Posterior cingulate gyrus (tissue), 11 donors: Measurements from ENCODE around the gene UNC13A.
"Not testable (repeated sequence)": the region's sequence is repeated elsewhere in the genome, so short reads cannot be mapped to it uniquely, and the experiment has no call there.

Experiments used
- DNase-seq, 10 donors: peaks; one replicate each; pipeline versions ENCODE4 v3.0.0 to v3.0.0-alpha.2; 2020 to 2021; ENCODE audit warnings: mixed read lengths in 3 of 10
- intact Hi-C: fragments of 100-400 bp; cut with DNase I; formaldehyde crosslinking; loops from one replicate; pipeline ENCODE4 v1.15.1; 2023

UNC13A gene

GRCh38 chr19:17554968-17555479, 133.1 kb downstream of the UNC13A start:
- intact Hi-C loops = loop anchor here (2.0 kb wide), 1 partner anchor 42 kb away; no protein-coding TSS in a partner anchor
- no peak for DNase-seq

GRCh38 chr19:17553256-17553655, 134.9 kb downstream of the UNC13A start:
- peak in 2 of 10 donors; percentile 6 to 41 for DNase-seq
- intact Hi-C loops = no loop called here

- DNase-seq, intact Hi-C loops: not testable (repeated sequence)
These were observed 135.4 kb downstream of the UNC13A start for GRCh38 chr19:17552735-17553134.
